Stimulated activated CD8-positive, alpha-beta memory T cell treated with anti-CD3 and anti-CD28 coated beads, Interleukin-2, amount 100 ng/mL, for 48 hours (primary cell): ENCODE measurements around the gene VSNL1.

Experiments used
- DNase-seq, 2 donors: peaks; one replicate each; pipeline ENCODE4 v3.0.0-alpha.2; 2020; ENCODE audit warnings: low read depth in 2 of 2

VSNL1 gene

DNA sequence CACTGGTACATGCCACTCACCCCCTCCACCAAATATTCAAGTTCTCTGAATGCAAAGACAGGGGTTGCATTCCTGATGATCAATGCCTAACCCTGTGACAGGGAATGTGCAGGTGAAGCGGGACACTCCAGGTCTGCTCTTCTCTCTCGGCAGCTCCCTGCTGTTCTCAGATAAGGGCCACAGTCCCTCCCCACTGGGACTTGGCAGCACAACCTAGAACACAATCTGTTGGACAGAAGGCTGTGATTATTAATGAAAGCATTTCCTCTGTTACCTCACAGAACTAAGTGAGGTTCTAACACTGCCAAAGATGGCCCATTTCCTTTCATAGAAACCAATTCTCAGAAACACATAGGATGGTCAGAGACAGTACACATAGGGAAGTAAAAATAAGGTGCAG, 42.7 kb downstream of the VSNL1 start:
- no peak for DNase-seq

DNA sequence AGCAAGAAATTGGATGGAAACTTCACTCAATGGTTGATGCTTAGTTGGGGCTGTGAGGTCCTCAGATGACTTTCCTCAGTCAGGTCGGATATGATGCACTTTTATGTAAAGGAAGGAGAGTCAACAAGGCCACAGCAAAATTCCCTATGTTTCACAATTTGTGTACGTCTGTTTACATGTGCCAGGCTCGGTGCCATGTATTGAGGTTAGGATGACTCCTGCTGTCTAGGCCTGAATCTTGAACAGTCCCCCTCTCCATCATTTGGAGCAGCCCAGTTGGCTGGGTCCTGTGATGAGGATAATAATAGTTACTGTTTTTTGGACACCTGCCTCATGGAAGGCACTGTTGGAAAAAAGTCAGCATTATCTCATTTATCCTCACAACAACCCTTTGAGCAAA, 43.1 kb downstream of the VSNL1 start:
- DNase-seq: no peak

DNA sequence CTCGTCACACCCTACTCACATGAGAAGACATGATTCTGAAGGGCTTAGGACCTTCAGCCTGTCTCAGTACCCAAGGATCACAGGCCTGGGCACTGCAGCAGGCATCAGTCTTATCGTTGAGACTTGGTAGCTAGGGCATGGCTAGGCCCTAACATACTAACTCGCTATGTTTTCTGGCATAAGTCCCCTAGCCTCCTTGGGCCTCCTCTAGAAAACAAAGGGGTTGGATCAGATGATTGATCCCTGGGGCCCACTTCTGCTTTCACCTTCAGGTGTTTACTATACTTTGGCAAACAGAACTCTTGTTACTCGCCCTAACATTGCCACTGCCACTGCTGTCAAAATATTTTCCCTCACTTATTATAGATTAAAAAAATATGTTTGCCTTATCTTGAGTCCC, 44.2 kb downstream of the VSNL1 start:
- DNase-seq: no peak

DNA sequence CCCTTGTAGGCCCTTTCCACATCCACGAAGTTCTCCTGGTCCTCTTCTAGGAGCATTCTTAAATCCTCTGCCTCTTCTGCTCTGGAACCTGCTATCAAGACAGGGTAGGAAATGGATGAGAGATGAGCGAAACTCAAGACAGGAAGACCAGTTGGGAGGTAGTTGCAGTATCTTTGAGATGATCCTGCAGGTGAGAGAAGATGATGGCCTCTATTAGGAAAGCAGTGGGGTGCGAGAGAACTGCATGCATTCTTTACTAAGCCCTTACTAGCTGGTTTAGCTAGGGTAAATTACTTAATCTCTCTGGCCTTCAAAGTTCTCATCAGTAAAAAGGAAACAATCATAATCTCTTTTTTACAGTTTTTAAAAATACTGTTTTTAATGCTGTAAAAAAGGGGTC, 47.0 kb downstream of the VSNL1 start:
- no peak for DNase-seq

DNA sequence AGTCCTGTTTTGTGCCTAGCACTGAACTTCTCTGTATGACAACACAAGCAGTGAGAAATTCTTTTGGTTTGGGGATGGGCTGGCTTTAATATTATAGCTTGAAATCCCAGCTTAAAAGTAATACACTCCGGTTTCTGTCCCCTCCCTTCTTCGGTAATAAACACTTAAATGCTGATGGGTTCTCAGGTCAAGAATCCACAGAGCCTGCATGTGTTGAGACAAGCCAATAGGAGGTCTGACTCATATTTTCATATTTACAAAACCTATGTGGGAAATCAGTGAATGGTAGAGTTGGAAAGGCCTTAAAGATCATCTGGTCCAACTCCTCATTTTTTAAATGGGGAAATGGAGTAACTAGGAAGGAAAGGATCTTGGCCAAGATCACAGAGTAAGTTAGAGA, 47.5 kb downstream of the VSNL1 start:
- no peak for DNase-seq

DNA sequence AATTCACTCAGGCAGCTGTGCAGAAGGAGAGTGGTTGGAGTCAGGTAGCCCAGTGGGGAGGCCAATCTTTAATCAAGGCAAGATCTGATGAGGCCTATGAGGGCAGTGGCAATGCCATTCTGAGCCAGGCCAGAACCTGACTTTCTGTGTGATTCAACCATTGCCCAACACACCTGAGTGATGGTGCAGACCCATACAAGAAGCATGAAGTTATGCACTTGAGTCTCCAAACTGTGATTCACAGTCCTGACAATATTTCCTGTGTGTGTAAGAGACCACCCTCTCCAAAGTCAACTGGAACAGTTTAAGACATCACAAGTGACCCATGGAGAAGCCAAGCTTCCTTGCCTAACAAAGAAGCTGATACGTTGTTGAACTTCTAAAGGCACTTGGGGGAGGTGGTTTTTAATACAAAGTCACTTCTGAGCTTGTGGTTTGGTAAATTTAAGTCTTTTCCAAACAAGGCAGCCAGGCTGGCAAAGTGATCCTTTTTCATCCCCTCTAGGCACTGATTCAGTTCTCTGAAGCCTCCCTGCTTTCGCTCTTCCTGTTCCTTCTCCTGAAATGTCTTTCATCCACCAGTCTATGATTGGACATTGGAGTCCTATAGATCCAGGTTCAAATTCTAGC, 49.0 kb downstream of the VSNL1 start:
- DNase-seq: no peak

DNA sequence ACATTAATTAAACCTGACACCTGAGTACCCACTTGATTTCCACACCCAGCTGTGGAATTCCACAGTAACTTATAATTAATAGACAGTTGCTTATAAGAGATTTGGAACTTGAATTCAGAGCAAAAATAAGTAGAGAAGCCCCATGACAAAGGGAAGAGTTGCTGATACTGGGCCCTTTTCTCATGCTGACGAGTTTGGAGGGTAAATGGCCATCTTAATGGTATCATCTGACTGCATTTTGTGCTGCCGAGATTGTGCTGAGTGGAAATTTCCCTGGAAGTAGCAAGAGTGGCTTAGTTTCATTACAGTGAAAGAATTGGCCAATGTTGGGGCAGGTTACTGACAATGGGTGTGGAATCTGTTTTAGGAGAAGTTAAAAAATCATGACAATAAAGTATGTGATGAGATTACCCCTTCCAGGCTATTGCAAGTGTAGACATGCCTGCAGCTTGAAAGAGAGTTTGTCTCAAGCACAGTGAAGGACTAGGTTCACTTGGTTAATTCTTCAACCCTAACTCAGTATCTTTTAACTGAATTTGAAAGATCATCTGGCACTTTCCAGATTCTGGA, 49.9 kb downstream of the VSNL1 start:
- no peak for DNase-seq

DNA sequence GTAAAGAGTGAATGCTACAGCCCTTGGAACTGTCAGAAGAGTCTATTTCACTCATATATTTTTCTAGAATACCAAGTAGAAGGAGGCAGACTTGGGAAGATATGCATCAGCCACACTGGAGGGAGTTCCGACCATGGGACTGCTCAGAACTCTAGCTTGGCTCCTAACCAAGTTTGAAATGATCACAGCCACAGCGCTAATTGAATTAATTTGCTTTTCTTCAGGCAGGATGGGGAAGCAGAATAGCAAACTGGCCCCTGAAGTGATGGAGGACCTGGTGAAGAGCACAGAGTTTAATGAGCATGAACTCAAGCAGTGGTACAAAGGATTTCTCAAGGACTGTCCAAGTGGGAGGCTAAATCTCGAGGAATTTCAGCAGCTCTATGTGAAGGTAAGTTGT, 51.4 kb downstream of the VSNL1 start:
- DNase-seq: no peak

DNA sequence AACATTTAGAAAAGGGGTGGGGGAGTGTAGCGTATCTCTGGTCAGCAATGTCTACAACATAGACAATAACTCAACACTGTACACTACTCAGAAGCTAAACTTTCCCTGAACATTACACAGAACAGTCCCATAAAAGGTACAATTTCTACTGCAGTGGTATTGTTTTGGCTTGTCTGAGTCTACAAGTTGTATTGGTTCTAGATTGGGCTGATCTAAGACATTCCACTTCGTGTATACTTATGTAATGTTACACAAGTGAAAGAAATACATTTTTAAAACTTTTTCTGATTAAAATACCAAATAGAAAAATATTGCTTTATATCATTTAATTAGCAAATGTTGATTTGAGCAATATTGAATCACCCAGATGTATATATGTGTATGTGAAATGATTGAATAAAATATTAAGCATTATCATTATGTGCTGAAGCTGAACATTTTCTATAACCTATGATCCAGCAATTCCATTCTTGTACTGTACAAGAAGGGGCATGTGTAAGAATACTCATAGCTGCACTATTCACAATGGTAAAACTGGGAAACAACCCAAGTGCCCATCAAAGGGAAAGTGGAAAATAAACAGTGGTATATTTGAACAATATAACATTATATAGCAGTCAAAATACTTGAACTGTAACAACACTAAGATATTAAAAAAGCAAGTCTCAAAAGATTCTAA, 52.4 kb downstream of the VSNL1 start:
- no peak for DNase-seq

DNA sequence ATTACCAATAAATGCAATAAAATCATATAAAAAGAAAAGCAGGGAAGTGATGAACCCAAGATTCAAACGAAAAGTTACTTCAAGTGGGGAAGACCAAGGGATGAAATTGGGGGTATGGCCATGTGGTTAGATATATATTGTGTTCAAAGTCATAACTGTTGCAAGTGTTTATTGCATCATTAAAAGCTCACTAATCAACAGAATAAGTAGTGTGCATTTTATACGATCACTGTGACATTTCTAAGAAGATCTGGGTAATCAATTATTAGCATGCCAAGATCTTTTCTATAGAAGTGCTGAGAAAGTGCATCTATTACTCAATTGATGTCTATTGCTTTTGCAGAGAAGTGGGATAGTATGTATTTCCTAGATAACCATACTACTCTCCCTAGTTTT, 52.9 kb downstream of the VSNL1 start:
- no peak for DNase-seq

DNA sequence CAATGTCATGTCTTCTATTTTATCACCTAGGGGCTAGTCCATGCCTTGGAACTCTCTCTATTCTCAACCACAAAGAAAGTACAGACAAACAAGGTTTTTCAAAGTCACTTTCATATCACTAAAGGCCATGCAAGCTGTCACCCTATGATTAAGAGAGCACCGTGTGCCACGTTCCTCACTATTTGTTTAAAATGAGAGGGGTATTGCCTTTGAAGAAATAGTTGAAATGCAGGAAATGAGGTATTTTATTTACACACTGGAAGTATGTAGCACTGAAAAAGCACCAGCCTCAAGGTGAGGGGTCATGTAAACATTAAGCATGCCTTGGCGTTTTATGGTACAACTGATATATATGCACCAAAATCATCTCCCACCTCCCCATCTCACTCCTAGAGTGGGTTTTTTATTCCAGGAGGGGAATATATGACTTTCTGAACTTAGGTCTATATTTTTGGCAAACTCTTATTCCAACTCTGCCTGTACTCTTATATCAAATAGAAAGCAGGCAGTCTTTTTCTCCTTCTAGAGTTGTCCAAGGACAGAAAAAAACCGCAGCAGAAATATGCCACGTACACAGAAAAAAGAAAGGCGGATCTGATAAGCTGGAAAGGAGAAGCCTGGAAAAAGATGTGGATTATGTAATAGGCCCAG, 53.5 kb downstream of the VSNL1 start:
- no peak for DNase-seq

DNA sequence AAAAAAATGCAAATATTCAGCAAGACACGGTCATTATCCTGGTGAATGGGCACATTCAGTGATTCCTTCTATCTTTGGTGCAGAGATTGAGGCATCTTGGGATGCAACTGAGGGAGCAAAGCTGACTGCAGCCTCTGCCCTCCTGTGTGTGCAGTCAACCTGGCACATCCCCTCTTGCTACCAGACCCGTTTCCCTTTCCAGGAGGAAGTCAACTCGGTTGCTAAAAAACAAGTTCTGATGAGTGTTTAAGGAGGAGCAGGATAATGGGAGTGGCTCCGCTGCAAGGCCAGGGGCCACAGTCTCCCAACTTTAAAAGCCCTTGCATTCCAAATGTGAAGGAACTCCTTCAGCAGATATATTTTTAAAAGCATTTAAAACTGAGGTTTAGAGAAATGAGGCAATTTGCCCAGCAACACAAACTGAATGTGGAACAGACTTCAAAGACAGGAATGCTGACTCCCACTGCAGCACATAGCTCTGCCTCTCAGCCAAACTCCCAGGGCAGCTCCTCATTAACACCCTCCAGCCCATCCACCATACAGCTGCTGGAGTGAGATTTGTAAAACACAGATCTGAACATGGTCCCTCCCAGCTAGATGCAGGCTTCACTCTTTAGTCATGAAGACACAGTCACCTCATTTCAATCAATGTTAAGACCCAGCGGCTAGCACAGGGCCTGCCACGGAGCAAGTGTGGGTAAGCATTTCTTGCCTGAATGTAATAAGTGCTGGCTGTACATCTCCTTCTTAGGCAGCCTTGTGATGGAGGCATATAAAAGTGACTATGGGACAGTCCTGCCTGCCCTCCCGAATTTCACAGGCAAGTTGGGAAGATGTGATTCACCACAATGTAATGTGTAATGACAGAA, 54.3 kb downstream of the VSNL1 start:
- no peak for DNase-seq

DNA sequence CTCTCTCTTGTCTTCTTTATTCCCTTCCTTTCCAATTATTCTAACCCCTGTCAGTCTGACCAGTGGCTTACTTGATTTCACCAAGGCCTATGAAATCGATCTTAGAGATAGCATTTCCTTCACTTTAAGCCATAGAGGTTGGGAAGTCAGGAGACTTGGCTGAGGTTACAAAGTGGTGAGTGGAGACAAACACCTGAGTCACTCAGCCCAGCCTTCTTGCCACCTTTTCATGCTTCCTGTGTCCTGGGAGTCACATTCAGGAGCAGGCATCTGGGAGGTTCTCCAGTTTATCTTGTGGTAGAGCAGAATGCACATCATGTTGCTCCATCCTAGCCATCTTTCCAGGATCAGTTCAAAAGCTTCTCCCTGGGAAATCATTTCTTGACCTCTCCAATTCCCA, 59.1 kb downstream of the VSNL1 start:
- DNase-seq: no peak

DNA sequence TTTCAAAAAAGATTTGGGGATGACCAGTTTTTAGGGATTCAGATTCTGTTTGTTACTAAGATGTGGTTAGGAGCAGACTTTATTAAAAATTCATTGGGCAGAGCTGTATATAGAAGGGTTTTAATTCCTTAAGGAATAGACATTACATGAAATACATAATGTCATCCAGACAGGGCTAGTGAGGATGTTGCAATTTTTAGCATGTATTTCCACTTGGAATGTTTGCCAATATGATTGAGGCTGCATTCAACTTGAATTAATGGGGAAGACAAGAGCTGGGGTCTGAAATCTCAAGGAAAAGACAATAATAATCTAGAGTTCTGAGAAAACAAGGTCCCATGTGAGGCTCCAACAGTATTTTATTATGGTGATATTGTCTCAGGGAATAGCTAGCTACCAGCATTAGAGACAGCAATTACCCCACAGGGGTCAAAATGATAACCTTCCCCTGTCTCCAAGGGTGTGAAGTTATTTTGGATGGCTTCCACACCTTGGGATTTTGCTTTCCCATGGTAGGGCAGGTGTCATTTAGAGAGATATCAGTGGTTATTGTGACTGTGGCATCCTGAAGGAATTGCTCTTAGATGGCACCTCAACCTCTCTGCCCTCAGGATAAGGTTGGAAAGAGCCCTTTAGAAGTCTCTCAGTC, 60.2 kb downstream of the VSNL1 start:
- DNase-seq: no peak

DNA sequence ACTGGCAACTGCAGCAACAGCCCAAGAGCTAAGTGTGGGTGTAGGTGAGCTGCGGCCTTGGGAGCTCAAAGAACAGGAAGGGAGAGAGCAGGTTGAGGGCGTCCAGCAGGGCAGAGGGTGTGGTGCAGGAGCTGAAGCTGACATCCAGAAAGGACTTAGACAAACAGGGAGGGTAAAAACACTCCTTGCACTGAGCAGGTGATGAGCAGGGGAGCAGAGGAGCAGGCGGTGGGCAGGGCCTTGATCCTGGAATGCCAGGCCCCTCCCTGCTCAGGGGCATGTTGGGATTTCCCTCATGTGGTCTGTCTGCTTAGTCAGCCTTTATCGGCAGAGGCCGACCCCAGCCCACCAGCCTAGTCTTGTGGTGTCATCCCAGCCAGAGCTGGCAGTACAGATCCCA, 63.6 kb downstream of the VSNL1 start:
- DNase-seq: no peak

DNA sequence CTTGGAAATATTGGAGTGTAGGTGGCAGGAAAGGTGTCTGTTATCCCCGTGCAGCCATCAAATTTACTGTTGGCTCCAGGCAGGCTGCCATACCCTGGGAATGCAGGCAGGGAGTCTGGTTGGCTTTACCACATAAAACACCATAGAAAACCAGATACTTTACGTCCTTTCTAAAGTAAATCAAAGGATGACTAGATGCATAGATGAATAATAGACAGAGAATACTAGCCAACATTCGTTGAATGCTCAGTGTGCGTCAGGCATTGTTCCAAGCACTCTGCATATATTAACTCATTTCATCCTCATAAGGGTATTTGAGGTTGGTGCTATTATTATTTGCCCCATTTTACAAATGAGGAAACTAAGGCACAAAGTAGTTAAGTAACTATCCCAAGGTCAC, 65.2 kb downstream of the VSNL1 start:
- DNase-seq: no peak

DNA sequence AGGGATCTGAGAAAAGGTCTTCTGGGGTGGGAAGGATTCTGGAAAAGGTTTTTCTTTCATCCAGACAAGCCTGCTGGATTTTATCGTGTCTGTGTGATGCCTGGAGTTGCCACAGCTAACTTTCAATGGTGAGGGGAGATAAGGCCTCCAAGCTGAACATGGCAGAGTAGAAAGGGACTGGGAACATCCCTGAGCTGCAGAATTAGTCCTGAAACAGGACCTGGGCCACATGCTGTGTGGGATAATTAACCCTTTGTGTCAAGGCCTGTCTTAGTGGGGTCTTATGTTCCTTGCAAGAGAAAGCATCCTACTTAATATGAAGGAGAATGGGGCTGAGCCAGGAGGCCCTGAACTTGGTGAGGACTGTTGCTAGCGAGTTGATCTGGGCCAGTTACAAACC, 66.4 kb downstream of the VSNL1 start:
- DNase-seq: no peak

DNA sequence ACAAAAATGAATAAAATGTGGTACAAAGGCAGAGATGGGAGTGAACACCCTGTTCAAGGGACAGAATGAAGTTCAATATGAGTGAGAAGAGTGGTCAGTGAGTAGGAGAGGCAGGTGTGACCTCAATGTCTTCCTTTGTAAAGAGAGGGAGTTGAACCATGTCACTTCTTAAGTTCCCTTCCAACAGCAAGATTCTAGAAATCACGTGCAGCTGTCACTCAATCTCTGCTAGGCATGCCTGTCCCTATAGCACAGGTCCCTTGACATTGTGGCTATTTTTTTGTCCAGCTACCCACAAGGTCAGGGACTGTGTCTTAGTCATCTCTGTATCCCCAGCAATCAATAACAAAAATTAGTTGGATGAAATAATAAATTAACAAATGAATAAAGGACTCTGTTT, 66.9 kb downstream of the VSNL1 start:
- DNase-seq: no peak

DNA sequence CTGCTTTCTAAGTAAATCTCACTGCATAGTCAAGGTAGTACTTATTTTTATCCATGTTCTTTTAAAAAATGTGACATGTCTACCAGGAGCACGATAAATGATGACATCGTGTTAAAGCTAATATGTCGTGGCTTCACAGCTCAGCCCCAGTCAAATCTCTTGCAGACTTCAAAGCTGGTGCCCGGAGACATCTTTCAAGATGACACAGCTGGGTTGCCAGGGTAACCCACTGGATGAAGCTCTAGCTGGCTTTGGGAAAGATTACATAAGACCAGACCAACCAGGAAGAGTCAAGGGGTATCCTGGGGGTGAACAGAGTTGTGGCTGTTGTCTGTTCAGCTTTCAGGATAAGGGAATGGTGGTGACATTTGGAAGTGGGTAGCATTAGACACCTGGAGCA, 67.8 kb downstream of the VSNL1 start:
- no peak for DNase-seq

DNA sequence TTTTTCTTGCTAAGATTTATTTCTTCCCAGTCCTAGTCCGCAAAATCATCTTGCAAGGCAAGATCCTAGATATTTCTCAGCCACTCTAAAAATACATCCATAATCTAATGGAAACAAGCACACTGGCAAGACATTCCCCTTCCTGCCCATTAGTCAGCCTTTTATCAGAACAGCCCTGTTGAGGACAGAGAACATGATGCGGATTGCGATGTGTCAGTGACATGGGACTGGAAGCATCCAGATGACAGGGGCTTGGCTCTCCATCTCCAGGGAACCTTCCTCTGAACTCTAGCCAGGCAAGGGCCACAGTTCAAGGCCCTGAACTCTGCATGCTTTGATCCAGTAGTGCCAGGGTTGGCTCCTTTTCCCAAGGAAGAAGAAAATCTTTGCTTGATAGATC, 70.0 kb downstream of the VSNL1 start:
- DNase-seq: no peak

DNA sequence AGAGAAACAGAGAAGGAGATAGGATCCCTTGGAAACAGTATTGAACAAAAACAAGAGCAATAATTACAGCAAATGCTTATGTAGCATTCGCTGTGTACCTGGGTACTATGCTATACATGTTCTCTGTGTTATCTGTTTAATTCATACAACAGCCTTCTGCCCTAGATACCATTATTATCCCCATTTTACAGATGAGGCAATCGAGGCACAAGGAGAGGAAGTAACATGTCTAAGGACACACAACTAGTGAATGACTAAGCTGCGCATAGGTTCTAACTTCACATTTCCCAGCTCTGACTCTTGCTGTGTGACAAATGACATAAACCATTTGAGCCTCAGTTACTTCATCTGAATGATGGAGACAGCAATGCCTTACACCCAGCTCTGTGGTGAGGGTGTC, 70.5 kb downstream of the VSNL1 start:
- DNase-seq: no peak
